Panc1 (cell line): ENCODE results near the gene CXorf38.

ENCODE experiments used
- TCF7L2 ChIP-seq: IDR thresholded peaks from 2 replicates; pipeline ENCODE4 v1.6.1; 2011; ENCODE audit warnings: mild to moderate bottlenecking, low read depth, low read length, inconsistent platforms
- TF ChIP-seq, protein P1 (sequence below): fragments of 450-650 bp; IDR thresholded peaks from 2 replicates; pipeline ENCODE4 v1.5.1; 2017; ENCODE audit warnings: mild to moderate bottlenecking

DNA sequence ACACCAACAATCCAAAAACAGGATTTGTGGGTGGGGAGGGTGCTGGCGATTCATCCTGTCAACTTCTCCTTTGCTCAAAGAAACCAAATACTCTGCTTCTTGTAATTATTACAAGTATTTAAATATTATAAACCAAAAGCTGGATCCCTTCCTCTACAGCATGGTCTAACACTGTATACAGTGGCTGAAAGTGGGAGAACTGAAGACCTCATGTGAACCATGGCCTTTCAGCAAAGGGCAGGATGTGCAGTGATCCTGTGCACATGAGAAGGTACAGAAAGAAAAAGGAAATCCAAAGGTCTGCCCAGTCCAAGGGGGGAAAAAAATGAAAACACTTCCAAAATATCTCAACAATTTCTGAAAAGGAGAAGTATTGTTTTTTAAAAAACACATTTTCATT, 5.3 kb upstream of the CXorf38 start:
- TF ChIP-seq, protein P1, sequence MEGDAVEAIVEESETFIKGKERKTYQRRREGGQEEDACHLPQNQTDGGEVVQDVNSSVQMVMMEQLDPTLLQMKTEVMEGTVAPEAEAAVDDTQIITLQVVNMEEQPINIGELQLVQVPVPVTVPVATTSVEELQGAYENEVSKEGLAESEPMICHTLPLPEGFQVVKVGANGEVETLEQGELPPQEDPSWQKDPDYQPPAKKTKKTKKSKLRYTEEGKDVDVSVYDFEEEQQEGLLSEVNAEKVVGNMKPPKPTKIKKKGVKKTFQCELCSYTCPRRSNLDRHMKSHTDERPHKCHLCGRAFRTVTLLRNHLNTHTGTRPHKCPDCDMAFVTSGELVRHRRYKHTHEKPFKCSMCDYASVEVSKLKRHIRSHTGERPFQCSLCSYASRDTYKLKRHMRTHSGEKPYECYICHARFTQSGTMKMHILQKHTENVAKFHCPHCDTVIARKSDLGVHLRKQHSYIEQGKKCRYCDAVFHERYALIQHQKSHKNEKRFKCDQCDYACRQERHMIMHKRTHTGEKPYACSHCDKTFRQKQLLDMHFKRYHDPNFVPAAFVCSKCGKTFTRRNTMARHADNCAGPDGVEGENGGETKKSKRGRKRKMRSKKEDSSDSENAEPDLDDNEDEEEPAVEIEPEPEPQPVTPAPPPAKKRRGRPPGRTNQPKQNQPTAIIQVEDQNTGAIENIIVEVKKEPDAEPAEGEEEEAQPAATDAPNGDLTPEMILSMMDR = no peak
- no peak for TF ChIP-seq TCF7L2
